Measurements from ENCODE around the gene PITPNC1. TPM values are rescaled to one million over a fixed set of nuclear protein-coding genes. Genes with fewer than 3 reads are reported as not detected.
"Not testable (repeated sequence)": the region's sequence is repeated elsewhere in the genome, so short reads cannot be mapped to it uniquely, and the experiment has no call there.

Gene PITPNC1
- total RNA-seq, 1 donor from 2014 or later, result 15.1 TPM

GRCh38 chr17:67647482-67647881, 270.4 kb downstream of the PITPNC1 start:
- no peak for DNase-seq (ENCODE audit: low read depth in 2 of 2)

- no peak for DNase-seq (ENCODE audit: low read depth in 2 of 2)
Measured at GRCh38 chr17:67648032-67648905, 271.2 kb downstream of the PITPNC1 start.

- not testable (repeated sequence) for DNase-seq (ENCODE audit: low read depth in 2 of 2)
Measured at GRCh38 chr17:67648906-67649295, 271.8 kb downstream of the PITPNC1 start.

DNA sequence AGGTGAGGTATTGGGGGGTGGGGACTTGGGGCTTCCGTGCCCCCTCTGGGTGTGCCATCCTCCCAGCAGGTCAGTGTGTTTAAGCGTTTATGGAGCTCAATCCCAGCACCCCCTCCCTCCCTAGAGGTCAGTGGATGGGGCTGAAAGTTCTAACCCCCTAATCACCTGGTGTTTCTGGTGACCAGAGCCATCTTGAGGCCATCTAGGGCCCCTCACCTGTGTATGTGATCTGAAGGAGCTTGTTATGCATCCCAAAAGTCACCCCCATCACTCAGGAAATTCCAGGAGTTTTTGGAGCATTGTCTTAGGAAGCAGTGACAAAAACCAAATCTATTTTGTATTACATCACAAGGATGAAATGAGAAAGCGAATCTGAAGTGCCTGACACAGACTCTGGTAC, 272.8 kb downstream of the PITPNC1 start:
- no peak for DNase-seq (ENCODE audit: low read depth in 2 of 2)

GRCh38 chr17:67651218-67651579, 274.1 kb downstream of the PITPNC1 start:
- not testable (repeated sequence) for DNase-seq (ENCODE audit: low read depth in 2 of 2)

DNA sequence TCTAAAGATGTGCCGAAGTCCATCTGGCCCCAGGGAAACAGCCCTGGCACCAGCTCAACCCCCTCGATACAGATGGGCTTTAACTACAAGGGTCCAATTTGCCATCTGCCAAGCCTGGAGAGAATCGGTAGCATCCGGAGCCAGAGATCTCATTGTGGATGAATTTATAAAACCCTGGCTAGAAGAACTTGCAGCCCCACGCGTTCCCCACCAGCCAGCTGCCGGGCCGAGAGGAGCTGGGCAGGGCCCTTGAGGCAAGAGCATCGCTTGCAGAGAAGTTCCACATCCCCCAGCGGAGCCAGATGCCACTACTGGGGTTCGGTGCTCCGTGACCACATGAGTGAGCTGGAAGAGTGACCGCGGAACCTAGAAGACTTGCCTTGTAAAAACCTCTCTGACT, 275.4 kb downstream of the PITPNC1 start:
- no peak for DNase-seq (ENCODE audit: low read depth in 2 of 2)

DNA sequence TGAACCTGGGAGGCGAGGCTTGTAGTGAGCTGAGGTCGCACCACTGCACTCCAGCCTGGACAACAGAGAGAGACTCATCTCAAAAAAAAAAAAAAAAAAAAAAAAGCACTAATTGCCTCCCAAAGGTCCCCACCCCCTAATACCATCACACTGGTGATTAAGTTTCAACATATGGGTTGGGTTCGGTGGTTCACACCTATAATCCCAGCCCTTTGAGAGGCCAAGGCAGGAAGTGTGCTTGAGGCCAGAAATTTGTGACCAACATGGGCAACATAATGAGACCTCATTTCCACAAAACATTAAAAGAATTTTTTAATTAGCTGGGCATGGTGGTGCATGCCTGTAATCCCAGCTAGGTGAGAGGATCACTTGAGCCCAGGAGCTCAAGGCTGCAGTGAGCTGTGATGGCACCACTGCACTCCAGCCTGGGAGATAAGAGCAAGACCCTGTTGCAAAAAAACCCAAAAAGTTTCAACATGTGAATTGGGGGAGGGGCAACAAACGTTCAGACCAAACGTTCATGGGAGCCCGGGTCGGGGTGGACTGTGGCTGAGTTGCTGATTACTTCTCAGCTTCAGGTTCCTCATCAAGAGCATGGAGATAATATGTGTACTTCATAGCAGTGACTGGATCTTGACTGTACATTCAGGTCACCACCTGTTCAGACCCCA, 278.5 kb downstream of the PITPNC1 start:
- DNase-seq (ENCODE audit: low read depth in 2 of 2), result no peak

- DNase-seq (ENCODE audit: low read depth in 2 of 2), result no peak
Measured at GRCh38 chr17:67656494-67657203, 279.6 kb downstream of the PITPNC1 start.

DNA sequence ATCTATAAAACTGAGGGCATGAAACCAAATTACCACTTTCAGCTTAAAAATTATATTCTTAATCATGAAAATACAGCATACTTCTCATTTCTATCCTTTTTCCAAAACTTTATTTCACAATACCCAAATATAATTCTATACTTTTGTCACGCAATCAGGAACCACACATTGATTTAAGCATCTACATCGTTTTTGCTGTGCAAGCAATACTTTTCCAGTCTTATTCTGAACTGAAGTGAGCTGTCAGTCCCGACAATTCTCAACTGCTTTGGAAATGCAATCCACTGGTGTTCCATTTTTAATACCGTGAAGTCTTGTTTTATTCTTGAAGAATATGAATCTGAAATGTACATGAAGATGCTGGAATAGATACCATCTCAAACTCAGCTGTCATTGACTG, 280.5 kb downstream of the PITPNC1 start:
- no peak for DNase-seq (ENCODE audit: low read depth in 2 of 2)

DNA sequence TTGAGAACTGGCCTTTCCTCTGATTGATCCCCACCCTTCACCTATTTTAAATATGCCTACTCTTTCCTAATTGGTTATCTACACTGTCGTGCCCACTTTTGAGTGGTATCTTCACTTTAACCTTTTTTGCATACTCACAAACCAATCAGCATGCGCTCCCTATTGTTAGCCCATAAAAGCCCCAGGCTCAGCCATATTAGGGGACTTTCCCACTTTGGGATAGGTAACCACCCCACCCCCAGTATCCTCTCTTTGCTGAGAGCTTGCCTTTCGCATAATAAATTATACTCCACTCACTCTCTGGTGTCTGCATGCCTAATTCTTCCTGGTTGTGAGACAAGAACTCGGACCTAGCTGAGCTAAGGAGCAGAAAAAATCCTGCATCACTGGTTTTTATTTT, 281.2 kb downstream of the PITPNC1 start:
- no peak for DNase-seq (ENCODE audit: low read depth in 2 of 2)

DNA sequence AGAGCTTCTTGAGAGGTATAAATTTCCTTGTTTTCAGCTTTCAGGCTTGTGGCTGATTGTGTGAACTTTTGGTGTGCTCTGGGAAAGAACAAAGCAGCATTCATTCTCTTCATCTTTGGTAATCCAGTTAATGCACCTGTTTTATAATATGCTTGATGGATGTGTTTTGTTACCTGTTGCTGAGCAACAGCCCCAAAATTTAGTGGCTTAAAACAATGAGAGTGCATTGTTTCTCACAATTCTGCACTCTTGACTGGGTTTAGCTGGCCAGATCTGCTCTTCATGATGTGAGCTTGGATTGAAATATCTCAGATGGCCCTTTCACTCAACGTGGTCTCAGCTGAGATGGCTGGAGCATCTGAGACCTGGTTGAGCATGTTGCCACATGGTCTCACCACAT, 281.9 kb downstream of the PITPNC1 start:
- no peak for DNase-seq (ENCODE audit: low read depth in 2 of 2)

GRCh38 chr17:67662712-67663111, 285.6 kb downstream of the PITPNC1 start:
- DNase-seq (ENCODE audit: low read depth in 2 of 2), result no peak

DNA sequence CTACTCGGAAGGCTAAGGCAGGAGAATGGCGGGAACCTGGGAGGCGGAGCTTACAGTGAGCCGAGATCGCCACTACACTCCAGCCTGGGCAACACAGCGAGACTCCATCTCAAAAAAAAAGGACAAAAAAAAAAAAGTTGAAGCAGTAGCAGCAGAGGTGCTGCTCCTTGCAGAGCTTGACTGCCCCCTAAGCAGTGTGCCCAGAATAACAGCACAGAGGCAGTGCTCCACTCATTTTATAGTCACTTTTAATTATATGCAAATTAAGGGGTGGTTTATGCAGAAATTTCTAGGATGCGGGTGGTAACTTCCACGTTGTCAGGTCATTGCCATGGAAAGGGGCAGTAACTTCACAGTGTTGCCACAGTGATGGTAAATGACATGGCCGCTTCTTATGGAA, 286.4 kb downstream of the PITPNC1 start:
- DNase-seq (ENCODE audit: low read depth in 2 of 2), result no peak

- DNase-seq (ENCODE audit: low read depth in 2 of 2), result no peak
Measured at GRCh38 chr17:67666028-67666427, 288.9 kb downstream of the PITPNC1 start.

DNA sequence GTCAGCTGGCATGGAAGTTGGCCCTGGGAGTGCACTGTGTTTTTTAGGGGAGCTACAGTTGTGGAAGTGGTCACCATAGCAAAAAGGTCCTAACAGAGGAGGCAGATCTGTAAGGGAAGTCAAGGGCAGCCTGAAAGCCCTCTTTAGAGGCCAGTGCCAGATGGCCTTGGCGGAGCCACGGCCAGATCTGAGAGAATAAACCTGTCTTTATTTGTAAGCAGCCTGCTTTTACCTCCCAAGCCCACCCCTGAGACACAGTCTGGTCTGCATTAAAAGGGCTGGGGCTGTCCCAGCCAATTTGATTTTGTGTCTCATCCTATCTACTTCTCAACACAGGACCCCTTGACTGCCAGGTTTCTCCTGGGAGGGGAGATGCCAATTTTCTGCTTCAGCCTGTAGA, 289.6 kb downstream of the PITPNC1 start:
- no peak for DNase-seq (ENCODE audit: low read depth in 2 of 2)

- DNase-seq (ENCODE audit: low read depth in 2 of 2), result peak in 1 of 2 donors; percentile 43
Measured at GRCh38 chr17:67671493-67671892, 294.4 kb downstream of the PITPNC1 start.

GRCh38 chr17:67672592-67673335, 295.7 kb downstream of the PITPNC1 start:
- DNase-seq (ENCODE audit: low read depth in 2 of 2), result no peak

DNA sequence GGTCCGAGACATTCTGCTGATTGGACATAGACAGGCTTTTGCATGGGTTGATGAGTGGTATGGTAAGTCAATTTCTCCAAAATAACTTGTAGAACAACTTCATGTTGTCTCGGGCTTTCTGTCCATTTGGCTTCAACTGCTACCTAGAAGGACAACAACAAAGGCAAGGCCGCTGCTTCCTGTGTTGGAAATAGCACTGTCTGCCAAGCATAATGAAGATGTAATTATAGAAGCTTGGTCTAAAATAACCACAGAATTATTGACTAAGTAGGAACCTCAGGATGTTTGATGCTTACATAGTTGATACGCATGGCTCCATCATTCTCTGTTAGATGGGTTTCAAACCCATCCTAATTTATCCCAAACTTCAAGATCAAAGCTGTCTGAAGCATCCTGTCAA, 298.4 kb downstream of the PITPNC1 start:
- DNase-seq (ENCODE audit: low read depth in 2 of 2), result no peak

- DNase-seq (ENCODE audit: low read depth in 2 of 2), result no peak
Measured at GRCh38 chr17:67676305-67676704, 299.2 kb downstream of the PITPNC1 start.

GRCh38 chr17:67678414-67678813, 301.3 kb downstream of the PITPNC1 start:
- DNase-seq (ENCODE audit: low read depth in 2 of 2), result no peak

- no peak for DNase-seq (ENCODE audit: low read depth in 2 of 2)
Measured at GRCh38 chr17:67679225-67679624, 302.1 kb downstream of the PITPNC1 start.

- DNase-seq (ENCODE audit: low read depth in 2 of 2), result no peak
Measured at GRCh38 chr17:67679721-67680120, 302.6 kb downstream of the PITPNC1 start.

Data from dermis microvascular lymphatic vessel endothelial cell (primary cell).